Suprapubic skin (tissue), 4 donors: Measurements from ENCODE around the gene TRAPPC2L. TPM values are rescaled to one million over a fixed set of nuclear protein-coding genes. Genes with fewer than 3 reads are reported as not detected.

ENCODE experiments used
- DNase-seq, 2 donors: peaks; one replicate each; pipeline ENCODE4 v3.0.0-alpha.2; 2019; ENCODE audit warnings: low spot score in 2 of 2
- H3K27ac ChIP-seq: fragments of 200-600 bp; sonication (generic); one replicate; pipeline ENCODE4 v1.5.1; 2019
- H3K27me3 ChIP-seq: fragments of 200-600 bp; sonication (generic); one replicate; pipeline ENCODE4 v1.5.1; 2019
- H3K36me3 ChIP-seq: fragments of 200-600 bp; sonication (generic); one replicate; pipeline ENCODE4 v1.5.1; 2019
- H3K4me1 ChIP-seq: fragments of 200-600 bp; sonication (generic); one replicate; pipeline ENCODE4 v1.5.1; 2019
- H3K4me3 ChIP-seq: fragments of 200-600 bp; sonication (generic); one replicate; pipeline ENCODE4 v1.5.1; 2019; ENCODE audit warnings: mild to moderate bottlenecking
- H3K9me3 ChIP-seq: fragments of 200-600 bp; sonication (generic); one replicate; pipeline ENCODE4 v1.5.1; 2019
- CTCF ChIP-seq, 2 donors: fragments of 200-600 bp in 1 of 2; fragments of 450-650 bp in 1 of 2; sonication (generic) in 1 of 2; IDR thresholded peaks; one replicate each; pipeline ENCODE4 v1.5.1; 2016 to 2019; ENCODE audit warnings: antibody characterized with exemption in 2 of 2, mild to moderate bottlenecking in 1 of 2, moderate library complexity in 1 of 2
- EP300 ChIP-seq: sonication (generic); formaldehyde crosslinking; IDR thresholded peaks from one replicate; pipeline ENCODE4 v1.6.1; 2017; ENCODE audit warnings: antibody characterized with exemption
- POLR2A ChIP-seq, 2 donors: fragments of 450-650 bp; IDR thresholded peaks; one replicate each; pipeline ENCODE4 v1.6.1; 2017; ENCODE audit warnings: antibody characterized with exemption in 2 of 2, mild to moderate bottlenecking in 2 of 2, moderate library complexity in 2 of 2
- POLR2AphosphoS5 ChIP-seq, 3 donors: sonication (generic); formaldehyde crosslinking; IDR thresholded peaks; one replicate each; pipeline ENCODE4 v1.6.1; 2017; ENCODE audit warnings: antibody characterized with exemption in 3 of 3
- WGBS: methylation state at CpG from one replicate; pipeline ENCODE4 v1.1.5; 2018; 5-methylcytosine and 5-hydroxymethylcytosine counted together
- total RNA-seq, 4 donors: library from RNA; depleted of rRNA; stranded (reverse); fragments of >200 nt; gene quantifications; one replicate each; pipeline ENCODE4 v1.1.0, GENCODE V29; 2016

TRAPPC2L gene
- total RNA-seq, 4 donors from 2014 or later, result 31.9 to 49.2 (median 36.3) TPM

DNA sequence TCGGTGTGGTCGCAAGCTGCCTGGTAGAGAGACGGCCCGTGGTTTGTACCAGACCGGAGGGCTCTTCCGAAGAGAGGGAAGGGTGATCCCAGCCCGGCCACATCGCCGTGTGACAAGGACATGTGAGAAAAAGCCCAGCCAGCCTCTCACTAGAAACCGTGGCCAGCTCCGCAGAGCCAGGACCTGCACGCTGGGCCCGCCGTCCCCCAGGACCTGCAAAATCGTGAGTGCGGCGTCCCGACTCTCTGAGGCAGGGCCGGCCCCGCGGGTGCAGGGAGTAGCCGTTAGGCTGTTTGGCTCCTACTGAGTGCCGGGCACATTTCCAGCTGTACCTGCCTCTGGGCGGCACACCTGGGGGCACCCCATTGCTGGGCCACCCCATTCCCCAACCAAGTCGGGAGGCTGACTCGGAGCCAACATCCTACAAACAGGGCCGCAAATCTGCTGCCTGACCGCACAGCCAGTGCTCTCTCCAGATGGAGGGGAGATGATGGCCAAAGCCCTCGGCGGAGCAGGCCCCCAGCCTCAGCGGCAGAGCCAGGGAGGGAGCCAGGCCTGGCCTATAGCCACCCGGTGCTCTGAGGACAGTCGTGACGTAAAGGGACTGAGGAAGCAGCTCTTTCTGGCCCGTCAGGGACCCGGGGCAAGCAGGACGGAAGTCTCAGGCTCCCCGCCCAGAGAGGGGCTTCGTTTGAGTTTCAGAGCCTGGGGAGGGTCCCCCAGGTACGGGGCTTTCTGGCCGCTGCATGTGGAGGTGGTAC lies 43.2 kb downstream of the TRAPPC2L start:
- H3K27ac ChIP-seq, result no peak overlapping the region
- TF ChIP-seq POLR2AphosphoS5 (IDR thresholded peaks at IDR 0.05), result no peak
- TF ChIP-seq CTCF (IDR thresholded peaks at IDR 0.05), result no peak
- TF ChIP-seq EP300, result no peak
- TF ChIP-seq POLR2A (IDR thresholded peaks at IDR 0.05), result no peak
- H3K4me1 ChIP-seq, result peaks cover 5% of the 10 kb centered on the region
- no peak for DNase-seq
- H3K27me3 ChIP-seq, result peaks cover 10% of the 10 kb centered on the region
- 49% methylated on average over 28 of the region's 41 CpGs for WGBS
- H3K36me3 ChIP-seq, result peaks cover 12% of the 10 kb centered on the region
- no peaks in the 10 kb centered on the region for H3K9me3 ChIP-seq
- H3K4me3 ChIP-seq, result no peak overlapping the region

DNA sequence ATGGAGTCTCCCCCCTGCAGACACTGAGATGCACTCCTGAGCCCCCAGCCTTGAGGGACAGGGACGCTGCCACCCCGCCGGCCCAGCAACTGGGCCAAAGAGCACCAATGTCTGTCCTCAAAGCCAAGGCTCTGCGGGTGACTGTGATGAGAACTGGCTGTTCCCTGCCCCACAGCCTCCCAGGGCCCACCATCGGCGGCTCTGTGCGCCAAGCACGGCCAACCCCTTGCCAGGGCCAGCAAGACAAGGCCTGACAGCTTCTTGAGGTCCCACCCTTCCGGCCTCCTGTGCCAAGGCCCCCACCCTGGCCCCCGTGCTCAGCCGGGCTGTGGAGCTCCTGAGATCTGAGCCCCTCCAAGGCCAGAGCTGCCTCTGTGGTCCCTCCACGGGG lies 43.7 kb downstream of the TRAPPC2L start:
- Histone ChIP-seq H3K27me3 (peaks cover 10% of the 10 kb centered on the region), H3K9me3 (no peaks in the 10 kb centered on the region), H3K4me1 (peaks cover 5% of the 10 kb centered on the region), H3K4me3 (no peak overlapping the region), H3K27ac (no peak overlapping the region), H3K36me3 (peaks cover 12% of the 10 kb centered on the region)
- no peak for DNase-seq
- no peak for TF ChIP-seq POLR2A (IDR thresholded peaks at IDR 0.05)
- TF ChIP-seq EP300, result no peak
- TF ChIP-seq CTCF (IDR thresholded peaks at IDR 0.05), result no peak
- no peak for TF ChIP-seq POLR2AphosphoS5 (IDR thresholded peaks at IDR 0.05)
- whole genome bisulfite sequencing, result no CpG with 5 or more reads among the region's 12 CpGs

GRCh38 chr16:88901718-88902337 lies 44.9 kb downstream of the TRAPPC2L start:
- TF ChIP-seq POLR2A (IDR thresholded peaks at IDR 0.05) (no peak), POLR2AphosphoS5 (IDR thresholded peaks at IDR 0.05) (no peak), CTCF (IDR thresholded peaks at IDR 0.05) (no peak), EP300 (no peak)
- no peaks in the 10 kb centered on the region for H3K9me3 ChIP-seq
- peaks cover 10% of the 10 kb centered on the region for H3K27me3 ChIP-seq
- DNase-seq, result no peak
- 79% methylated on average over 7 of the region's 26 CpGs for WGBS
- H3K4me3 ChIP-seq, result no peak overlapping the region
- H3K36me3 ChIP-seq, result peaks cover 8% of the 10 kb centered on the region
- no peak overlapping the region for H3K27ac ChIP-seq
- peaks cover 5% of the 10 kb centered on the region for H3K4me1 ChIP-seq

DNA sequence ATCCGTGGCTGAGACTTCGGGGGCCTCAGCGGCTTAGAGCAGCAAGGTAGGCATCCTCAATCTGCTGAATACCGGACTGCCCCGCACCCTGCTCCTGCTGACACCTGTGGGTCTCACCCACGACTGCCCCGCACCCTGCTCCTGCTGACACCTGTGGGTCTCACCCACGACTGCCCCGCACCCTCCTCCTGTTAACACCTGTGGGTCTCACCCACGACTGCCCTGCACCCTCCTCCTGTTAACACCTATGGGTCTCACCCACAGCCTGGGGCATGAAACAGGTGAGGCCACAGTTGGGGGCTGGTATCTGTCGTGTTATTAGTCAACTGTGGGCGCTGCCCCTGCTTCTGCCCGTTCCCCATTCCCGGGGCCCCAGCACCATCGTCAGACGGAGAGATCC lies 45.8 kb downstream of the TRAPPC2L start:
- no peak for TF ChIP-seq POLR2AphosphoS5 (IDR thresholded peaks at IDR 0.05)
- no peak for TF ChIP-seq POLR2A (IDR thresholded peaks at IDR 0.05)
- no peak for TF ChIP-seq CTCF (IDR thresholded peaks at IDR 0.05)
- TF ChIP-seq EP300, result no peak
- Histone ChIP-seq H3K27ac (no peak overlapping the region), H3K27me3 (peaks cover 10% of the 10 kb centered on the region), H3K36me3 (peaks cover 4% of the 10 kb centered on the region), H3K4me1 (peaks cover 5% of the 10 kb centered on the region), H3K4me3 (no peak overlapping the region), H3K9me3 (no peaks in the 10 kb centered on the region)
- WGBS, result 61% methylated on average over 10 of the region's 16 CpGs
- DNase-seq, result no peak

DNA sequence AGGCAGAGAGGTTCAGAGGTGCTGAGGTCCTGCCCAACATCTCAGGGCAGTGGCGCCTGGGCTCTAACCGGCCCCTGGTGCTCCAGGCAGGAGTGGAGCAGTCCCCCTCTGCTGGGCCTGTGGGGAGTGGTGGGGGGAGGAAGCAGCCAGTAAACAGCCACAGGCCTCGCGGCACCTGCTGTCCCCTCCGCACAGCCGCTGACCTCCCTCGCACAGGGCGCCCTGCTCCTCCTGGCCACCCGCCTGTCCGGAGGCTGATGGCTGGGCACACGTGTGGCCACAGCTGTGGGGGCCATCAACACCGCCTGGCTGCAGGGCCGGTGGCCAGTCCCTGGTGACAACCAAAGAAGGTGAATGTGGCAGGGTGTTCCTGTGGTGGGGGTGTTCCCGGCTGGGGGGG lies 46.3 kb downstream of the TRAPPC2L start:
- peaks cover 9% of the 10 kb centered on the region for H3K27me3 ChIP-seq
- WGBS, result no CpG with 5 or more reads among the region's 14 CpGs
- peaks cover 4% of the 10 kb centered on the region for H3K36me3 ChIP-seq
- H3K4me3 ChIP-seq, result no peak overlapping the region
- TF ChIP-seq CTCF (IDR thresholded peaks at IDR 0.05), result no peak
- TF ChIP-seq POLR2AphosphoS5 (IDR thresholded peaks at IDR 0.05), result no peak
- no peak for TF ChIP-seq EP300
- TF ChIP-seq POLR2A (IDR thresholded peaks at IDR 0.05), result no peak
- H3K27ac ChIP-seq, result no peak overlapping the region
- no peak for DNase-seq
- H3K4me1 ChIP-seq, result peaks cover 5% of the 10 kb centered on the region
- H3K9me3 ChIP-seq, result no peaks in the 10 kb centered on the region
